HepG2 (cell line): Measurements from ENCODE around the gene CLIC1. TPM values are rescaled to one million over a fixed set of nuclear protein-coding genes. Genes with fewer than 3 reads are reported as not detected.

ENCODE experiments used
- CC2D1A ChIP-seq: sonication (generic); formaldehyde crosslinking; IDR thresholded peaks from 2 replicates; pipeline ENCODE4 v1.8.1; 2023; ENCODE audit warnings: mild to moderate bottlenecking, missing genetic modification reagents
- CEBPG ChIP-seq: IDR thresholded peaks from 2 replicates; pipeline ENCODE4 v1.6.1; 2016
- ETV6 ChIP-seq: sonication (generic); formaldehyde crosslinking; conservative IDR thresholded peaks from 2 replicates; pipeline ENCODE4 v1.4.0; 2020; ENCODE audit warnings: missing genetic modification reagents
- HOXD1 ChIP-seq: sonication (generic); formaldehyde crosslinking; IDR thresholded peaks from 2 replicates; pipeline ENCODE4 v1.5.0; 2020; ENCODE audit warnings: missing genetic modification reagents
- KDM2A ChIP-seq: sonication (generic); formaldehyde crosslinking; IDR thresholded peaks from 2 replicates; pipeline ENCODE4 v1.4.0; 2020; ENCODE audit warnings: low read depth, missing genetic modification reagents, borderline replicate concordance
- MED8 ChIP-seq: sonication (generic); formaldehyde crosslinking; IDR thresholded peaks from 2 replicates; pipeline ENCODE4 v1.8.1; 2023; ENCODE audit warnings: mild to moderate bottlenecking, missing genetic modification reagents; ENCODE audit not compliant: insufficient replicate concordance
- SAP130 ChIP-seq: IDR thresholded peaks from 2 replicates; pipeline ENCODE4 v1.6.1; 2016; ENCODE audit warnings: low read depth
- SIN3B ChIP-seq: fragments of 150-350 bp; IDR thresholded peaks from 2 replicates; pipeline ENCODE4 v1.6.1; 2014; ENCODE audit warnings: low read length
- SIX4 ChIP-seq: sonication (generic); formaldehyde crosslinking; IDR thresholded peaks from 2 replicates; pipeline ENCODE4 v1.4.0; 2020; ENCODE audit warnings: missing genetic modification reagents
- TCF7L2 ChIP-seq: IDR thresholded peaks from 2 replicates; pipeline ENCODE4 v1.6.1; 2011; ENCODE audit warnings: mild to moderate bottlenecking, low read depth, low read length, moderate library complexity
- ZNF33A ChIP-seq: sonication (generic); formaldehyde crosslinking; IDR thresholded peaks from 2 replicates; pipeline ENCODE4 v1.5.1; 2020; ENCODE audit warnings: missing genetic modification reagents, mild to moderate bottlenecking, moderate library complexity, borderline replicate concordance
- ZNF749 ChIP-seq: sonication (generic); formaldehyde crosslinking; IDR thresholded peaks from 2 replicates; pipeline ENCODE4 v1.8.0; 2022; ENCODE audit warnings: mild to moderate bottlenecking, missing genetic modification reagents, moderate library complexity, borderline replicate concordance
- polyA plus RNA-seq, 8 experiments: library from polyadenylated mRNA; depleted of rRNA in 3 of 8; stranded (reverse) in 7 of 8; unstranded in 1 of 8; fragments of >200 nt; fragmentation: Illumina TruSeq in 4 of 8; extraction: Trizol in 4 of 8; gene quantifications; 2 replicates each; pipeline versions ENCODE4 v1.2.1 to v1.2.3, GENCODE V29; 2011 to 2016; ENCODE audit warnings: low read depth in 4 of 8, missing spikeins in 1 of 8, mixed read lengths in 1 of 8; ENCODE audit not compliant: insufficient read depth in 1 of 8
- total RNA-seq, 5 experiments: library from RNA; depleted of rRNA; stranded (reverse); fragments of >200 nt; fragmentation: Illumina TruSeq; extraction: Trizol; gene quantifications; 2 replicates each; pipeline ENCODE4 v1.2.3, GENCODE V29; 2016; ENCODE audit warnings: low read depth in 1 of 5
- TF ChIP-seq, protein P1 (sequence below): sonication (generic); formaldehyde crosslinking; IDR thresholded peaks from 2 replicates; pipeline ENCODE4 v1.4.0; 2020; ENCODE audit warnings: missing genetic modification reagents
- TF ChIP-seq, protein P2 (sequence below): sonication (generic); formaldehyde crosslinking; IDR thresholded peaks from 2 replicates; pipeline ENCODE4 v1.4.0; 2020; ENCODE audit warnings: missing genetic modification reagents, borderline replicate concordance
- TF ChIP-seq, protein P3 (sequence below): sonication (generic); formaldehyde crosslinking; IDR thresholded peaks from 2 replicates; pipeline ENCODE4 v1.4.0; 2020; ENCODE audit warnings: missing genetic modification reagents, mild to moderate bottlenecking, borderline replicate concordance
- TF ChIP-seq, protein P4 (sequence below): IDR thresholded peaks from 2 replicates; pipeline ENCODE4 v1.6.1; 2018; ENCODE audit warnings: missing genetic modification reagents
- TF ChIP-seq, protein P5 (sequence below): sonication (generic); formaldehyde crosslinking; IDR thresholded peaks from 2 replicates; pipeline ENCODE4 v1.8.0; 2022; ENCODE audit warnings: mild to moderate bottlenecking, missing genetic modification reagents, borderline replicate concordance

The CLIC1 gene
- total and polyA plus RNA-seq, 2 of the 13 experiments (the other 11 are each of a cell fraction or from before 2014, with no cell fraction given): 602 to 891 TPM

DNA sequence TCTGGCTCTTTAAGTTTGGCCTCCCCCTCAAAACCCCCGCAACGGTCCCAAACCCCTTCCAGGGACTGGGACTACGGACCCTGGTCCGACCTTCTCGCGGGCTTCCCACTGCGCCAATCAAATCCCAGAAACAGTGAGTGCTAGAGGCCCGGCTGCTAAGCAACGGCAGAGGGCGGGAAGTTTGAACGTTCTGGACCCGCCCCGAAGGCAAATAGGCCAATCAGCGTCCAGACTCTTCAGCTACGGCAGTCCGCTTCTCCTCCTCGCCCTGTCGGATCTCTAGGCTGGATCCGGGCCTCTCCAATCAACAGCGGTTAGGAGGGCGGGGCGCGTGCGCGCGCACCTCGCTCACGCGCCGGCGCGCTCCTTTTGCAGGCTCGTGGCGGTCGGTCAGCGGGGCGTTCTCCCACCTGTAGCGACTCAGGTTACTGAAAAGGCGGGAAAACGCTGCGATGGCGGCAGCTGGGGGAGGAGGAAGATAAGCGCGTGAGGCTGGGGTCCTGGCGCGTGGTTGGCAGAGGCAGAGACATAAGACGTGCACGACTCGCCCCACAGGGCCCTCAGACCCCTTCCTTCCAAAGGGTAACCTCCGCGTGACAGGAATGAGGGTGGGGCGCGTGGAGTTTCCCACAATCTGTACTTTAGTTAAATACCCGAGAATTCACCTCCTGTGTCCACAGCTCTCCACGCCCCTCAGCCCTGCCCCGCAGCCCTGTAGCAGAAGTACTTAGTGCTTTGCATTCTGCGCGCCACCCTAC, 3.5 kb upstream of the CLIC1 start, which contains the start of gene MSH5 (continued):
- TF ChIP-seq, protein P1, sequence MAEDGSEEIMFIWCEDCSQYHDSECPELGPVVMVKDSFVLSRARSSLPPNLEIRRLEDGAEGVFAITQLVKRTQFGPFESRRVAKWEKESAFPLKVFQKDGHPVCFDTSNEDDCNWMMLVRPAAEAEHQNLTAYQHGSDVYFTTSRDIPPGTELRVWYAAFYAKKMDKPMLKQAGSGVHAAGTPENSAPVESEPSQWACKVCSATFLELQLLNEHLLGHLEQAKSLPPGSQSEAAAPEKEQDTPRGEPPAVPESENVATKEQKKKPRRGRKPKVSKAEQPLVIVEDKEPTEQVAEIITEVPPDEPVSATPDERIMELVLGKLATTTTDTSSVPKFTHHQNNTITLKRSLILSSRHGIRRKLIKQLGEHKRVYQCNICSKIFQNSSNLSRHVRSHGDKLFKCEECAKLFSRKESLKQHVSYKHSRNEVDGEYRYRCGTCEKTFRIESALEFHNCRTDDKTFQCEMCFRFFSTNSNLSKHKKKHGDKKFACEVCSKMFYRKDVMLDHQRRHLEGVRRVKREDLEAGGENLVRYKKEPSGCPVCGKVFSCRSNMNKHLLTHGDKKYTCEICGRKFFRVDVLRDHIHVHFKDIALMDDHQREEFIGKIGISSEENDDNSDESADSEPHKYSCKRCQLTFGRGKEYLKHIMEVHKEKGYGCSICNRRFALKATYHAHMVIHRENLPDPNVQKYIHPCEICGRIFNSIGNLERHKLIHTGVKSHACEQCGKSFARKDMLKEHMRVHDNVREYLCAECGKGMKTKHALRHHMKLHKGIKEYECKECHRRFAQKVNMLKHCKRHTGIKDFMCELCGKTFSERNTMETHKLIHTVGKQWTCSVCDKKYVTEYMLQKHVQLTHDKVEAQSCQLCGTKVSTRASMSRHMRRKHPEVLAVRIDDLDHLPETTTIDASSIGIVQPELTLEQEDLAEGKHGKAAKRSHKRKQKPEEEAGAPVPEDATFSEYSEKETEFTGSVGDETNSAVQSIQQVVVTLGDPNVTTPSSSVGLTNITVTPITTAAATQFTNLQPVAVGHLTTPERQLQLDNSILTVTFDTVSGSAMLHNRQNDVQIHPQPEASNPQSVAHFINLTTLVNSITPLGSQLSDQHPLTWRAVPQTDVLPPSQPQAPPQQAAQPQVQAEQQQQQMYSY: 0 out of 2 replicates have a peak, but pooled peaks have one; percentile 46
- TF ChIP-seq HOXD1 (CRISPR knock-in tag) (peak; percentile 32), ETV6 (peak; percentile 98), KDM2A (CRISPR knock-in tag) (peak; percentile 68; the same call in 1 of the 2 replicates), MED8 (CRISPR knock-in tag) (peak; percentile 92), SIX4 (CRISPR knock-in tag) (peak; percentile 92), ZNF749 (peak; percentile 96; the same call in 1 of the 2 replicates), CEBPG (CRISPR knock-in tag) (peak; percentile 18; the same call in 1 of the 2 replicates), SAP130 (CRISPR knock-in tag) (peak; percentile 97), SIN3B (no peak), CC2D1A (CRISPR knock-in tag) (peak; percentile 98), ZNF33A (CRISPR knock-in tag) (peak; percentile 85; the same call in 1 of the 2 replicates), TCF7L2 (no peak)
- TF ChIP-seq, protein P2, sequence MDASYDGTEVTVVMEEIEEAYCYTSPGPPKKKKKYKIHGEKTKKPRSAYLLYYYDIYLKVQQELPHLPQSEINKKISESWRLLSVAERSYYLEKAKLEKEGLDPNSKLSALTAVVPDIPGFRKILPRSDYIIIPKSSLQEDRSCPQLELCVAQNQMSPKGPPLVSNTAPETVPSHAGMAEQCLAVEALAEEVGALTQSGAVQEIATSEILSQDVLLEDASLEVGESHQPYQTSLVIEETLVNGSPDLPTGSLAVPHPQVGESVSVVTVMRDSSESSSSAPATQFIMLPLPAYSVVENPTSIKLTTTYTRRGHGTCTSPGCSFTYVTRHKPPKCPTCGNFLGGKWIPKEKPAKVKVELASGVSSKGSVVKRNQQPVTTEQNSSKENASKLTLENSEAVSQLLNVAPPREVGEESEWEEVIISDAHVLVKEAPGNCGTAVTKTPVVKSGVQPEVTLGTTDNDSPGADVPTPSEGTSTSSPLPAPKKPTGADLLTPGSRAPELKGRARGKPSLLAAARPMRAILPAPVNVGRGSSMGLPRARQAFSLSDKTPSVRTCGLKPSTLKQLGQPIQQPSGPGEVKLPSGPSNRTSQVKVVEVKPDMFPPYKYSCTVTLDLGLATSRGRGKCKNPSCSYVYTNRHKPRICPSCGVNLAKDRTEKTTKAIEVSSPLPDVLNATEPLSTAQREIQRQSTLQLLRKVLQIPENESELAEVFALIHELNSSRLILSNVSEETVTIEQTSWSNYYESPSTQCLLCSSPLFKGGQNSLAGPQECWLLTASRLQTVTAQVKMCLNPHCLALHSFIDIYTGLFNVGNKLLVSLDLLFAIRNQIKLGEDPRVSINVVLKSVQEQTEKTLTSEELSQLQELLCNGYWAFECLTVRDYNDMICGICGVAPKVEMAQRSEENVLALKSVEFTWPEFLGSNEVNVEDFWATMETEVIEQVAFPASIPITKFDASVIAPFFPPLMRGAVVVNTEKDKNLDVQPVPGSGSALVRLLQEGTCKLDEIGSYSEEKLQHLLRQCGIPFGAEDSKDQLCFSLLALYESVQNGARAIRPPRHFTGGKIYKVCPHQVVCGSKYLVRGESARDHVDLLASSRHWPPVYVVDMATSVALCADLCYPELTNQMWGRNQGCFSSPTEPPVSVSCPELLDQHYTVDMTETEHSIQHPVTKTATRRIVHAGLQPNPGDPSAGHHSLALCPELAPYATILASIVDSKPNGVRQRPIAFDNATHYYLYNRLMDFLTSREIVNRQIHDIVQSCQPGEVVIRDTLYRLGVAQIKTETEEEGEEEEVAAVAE (CRISPR knock-in tag): peak; percentile 98
- TF ChIP-seq, protein P3, sequence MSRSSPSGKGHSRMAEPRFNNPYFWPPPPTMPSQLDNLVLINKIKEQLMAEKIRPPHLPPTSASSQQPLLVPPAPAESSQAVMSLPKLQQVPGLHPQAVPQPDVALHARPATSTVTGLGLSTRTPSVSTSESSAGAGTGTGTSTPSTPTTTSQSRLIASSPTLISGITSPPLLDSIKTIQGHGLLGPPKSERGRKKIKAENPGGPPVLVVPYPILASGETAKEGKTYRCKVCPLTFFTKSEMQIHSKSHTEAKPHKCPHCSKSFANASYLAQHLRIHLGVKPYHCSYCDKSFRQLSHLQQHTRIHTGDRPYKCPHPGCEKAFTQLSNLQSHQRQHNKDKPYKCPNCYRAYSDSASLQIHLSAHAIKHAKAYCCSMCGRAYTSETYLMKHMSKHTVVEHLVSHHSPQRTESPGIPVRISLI: peak; percentile 53; the same call in 1 of the 2 replicates
- TF ChIP-seq, protein P4, sequence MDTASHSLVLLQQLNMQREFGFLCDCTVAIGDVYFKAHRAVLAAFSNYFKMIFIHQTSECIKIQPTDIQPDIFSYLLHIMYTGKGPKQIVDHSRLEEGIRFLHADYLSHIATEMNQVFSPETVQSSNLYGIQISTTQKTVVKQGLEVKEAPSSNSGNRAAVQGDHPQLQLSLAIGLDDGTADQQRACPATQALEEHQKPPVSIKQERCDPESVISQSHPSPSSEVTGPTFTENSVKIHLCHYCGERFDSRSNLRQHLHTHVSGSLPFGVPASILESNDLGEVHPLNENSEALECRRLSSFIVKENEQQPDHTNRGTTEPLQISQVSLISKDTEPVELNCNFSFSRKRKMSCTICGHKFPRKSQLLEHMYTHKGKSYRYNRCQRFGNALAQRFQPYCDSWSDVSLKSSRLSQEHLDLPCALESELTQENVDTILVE (CRISPR knock-in tag): peak; percentile 77
- TF ChIP-seq, protein P5, sequence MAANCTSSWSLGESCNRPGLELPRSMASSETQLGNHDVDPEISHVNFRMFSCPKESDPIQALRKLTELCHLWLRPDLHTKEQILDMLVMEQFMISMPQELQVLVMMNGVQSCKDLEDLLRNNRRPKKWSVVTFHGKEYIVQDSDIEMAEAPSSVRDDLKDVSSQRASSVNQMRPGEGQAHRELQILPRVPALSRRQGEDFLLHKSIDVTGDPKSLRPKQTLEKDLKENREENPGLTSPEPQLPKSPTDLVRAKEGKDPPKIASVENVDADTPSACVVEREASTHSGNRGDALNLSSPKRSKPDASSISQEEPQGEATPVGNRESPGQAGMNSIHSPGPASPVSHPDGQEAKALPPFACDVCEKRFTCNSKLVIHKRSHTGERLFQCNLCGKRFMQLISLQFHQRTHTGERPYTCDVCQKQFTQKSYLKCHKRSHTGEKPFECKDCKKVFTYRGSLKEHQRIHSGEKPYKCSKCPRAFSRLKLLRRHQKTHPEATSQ (CRISPR knock-in tag): peak; percentile 98
